Endometrial microvascular endothelial cells (primary cell): ENCODE results near the gene FCN3. TPM values are rescaled to one million over a fixed set of nuclear protein-coding genes. Genes with fewer than 3 reads are reported as not detected.
"Not testable (repeated sequence)": the region's sequence is repeated elsewhere in the genome, so short reads cannot be mapped to it uniquely, and the experiment has no call there.

Source experiments
- in situ Hi-C: cut with HindIII; loops from 2 replicates; pipeline ENCODE4 v1.10.0; 2017; ENCODE audit warnings: low sequenced_read_pairs, low pct_unique_long_range_greater_than_20kb; ENCODE audit errors: inconsistent ontology term
- total RNA-seq: library from RNA; depleted of rRNA; stranded (reverse); fragments of >200 nt; gene quantifications from one replicate; pipeline ENCODE4 v1.2.3, GENCODE V29; 2015; ENCODE audit errors: inconsistent ontology term

FCN3 gene
- total RNA-seq, 1 donor from 2014 or later, result 1.9 TPM

GRCh38 chr1:27402349-27402754 is 27.7 kb upstream of the FCN3 start:
- in situ Hi-C loops, result loop anchor here (25.0 kb wide), 1 partner anchor 185 kb away; no protein-coding TSS in a partner anchor

GRCh38 chr1:27400963-27401341 is 26.3 kb upstream of the FCN3 start:
- in situ Hi-C loops, result loop anchor here (25.0 kb wide), 1 partner anchor 186 kb away; no protein-coding TSS in a partner anchor

GRCh38 chr1:27400082-27400962 is 25.7 kb upstream of the FCN3 start:
- in situ Hi-C loops, result loop anchor here (25.0 kb wide), 1 partner anchor 187 kb away; no protein-coding TSS in a partner anchor

- in situ Hi-C loops, result loop anchor here (25.0 kb wide), 1 partner anchor 188 kb away; no protein-coding TSS in a partner anchor
These were observed 24.8 kb upstream of the FCN3 start for GRCh38 chr1:27399251-27400025.

GRCh38 chr1:27398405-27399149 is 24.0 kb upstream of the FCN3 start:
- in situ Hi-C loops, result no loop called here

- in situ Hi-C loops, result no loop called here
These were observed 23.1 kb upstream of the FCN3 start for GRCh38 chr1:27397749-27398148.

GRCh38 chr1:27397110-27397509 is 22.5 kb upstream of the FCN3 start:
- in situ Hi-C loops, result no loop called here

- in situ Hi-C loops, result no loop called here
These were observed 21.0 kb upstream of the FCN3 start for GRCh38 chr1:27395441-27396195.

GRCh38 chr1:27394925-27395324 is 20.3 kb upstream of the FCN3 start:
- in situ Hi-C loops, result no loop called here

GRCh38 chr1:27394282-27394658 is 19.6 kb upstream of the FCN3 start:
- in situ Hi-C loops, result no loop called here

GRCh38 chr1:27393641-27394281 is 19.1 kb upstream of the FCN3 start:
- in situ Hi-C loops, result no loop called here

- in situ Hi-C loops, result no loop called here
These were observed 18.4 kb upstream of the FCN3 start for GRCh38 chr1:27392778-27393635.

GRCh38 chr1:27392096-27392777 is 17.6 kb upstream of the FCN3 start, which contains the start of gene GPR3:
Gene GPR3 (plus strand): TSS chr1:27392622. CDS start chr1:27393799, 1,177 bp downstream.
- in situ Hi-C loops, result no loop called here

- in situ Hi-C loops, result no loop called here
These were observed 17.0 kb upstream of the FCN3 start for GRCh38 chr1:27391511-27392095.

GRCh38 chr1:27388337-27389005 is 13.8 kb upstream of the FCN3 start:
- in situ Hi-C loops, result no loop called here

- in situ Hi-C loops, result not testable (repeated sequence)
These were observed 10.2 kb upstream of the FCN3 start for GRCh38 chr1:27384797-27385196.
